Cerebellar cortex (tissue), 1 donor: ENCODE measurements around the gene IYD.

Source experiments
- DNase-seq: peaks from one replicate; pipeline ENCODE4 v3.0.0-alpha.2; 2015; ENCODE audit warnings: low spot score

IYD gene

GRCh38 chr6:150368762-150369161 lies at the start of gene IYD:
IYD (plus strand) TSS chr6:150369012; CDS start chr6:150369032, 20 bp downstream.
- DNase-seq: no peak

- DNase-seq: no peak
Measured at GRCh38 chr6:150319924-150320323, 48.9 kb upstream of the IYD start.

GRCh38 chr6:150320442-150320841 lies 48.4 kb upstream of the IYD start:
- DNase-seq: peak; percentile 23

GRCh38 chr6:150322466-150322871 lies 46.3 kb upstream of the IYD start:
- DNase-seq: no peak

- no peak for DNase-seq
Measured at GRCh38 chr6:150323205-150323604, 45.6 kb upstream of the IYD start.

- DNase-seq: no peak
Measured at GRCh38 chr6:150324044-150324443, 44.8 kb upstream of the IYD start.

- no peak for DNase-seq
Measured at GRCh38 chr6:150325066-150325772, 43.6 kb upstream of the IYD start.

GRCh38 chr6:150327117-150327774 lies 41.6 kb upstream of the IYD start:
- no peak for DNase-seq

GRCh38 chr6:150328744-150329405 lies 39.9 kb upstream of the IYD start:
- DNase-seq: no peak

GRCh38 chr6:150331344-150331743 lies 37.5 kb upstream of the IYD start:
- no peak for DNase-seq

GRCh38 chr6:150332939-150333584 lies 35.8 kb upstream of the IYD start:
- no peak for DNase-seq

- DNase-seq: no peak
Measured at GRCh38 chr6:150333585-150333941, 35.2 kb upstream of the IYD start.

GRCh38 chr6:150334790-150335783 lies 33.7 kb upstream of the IYD start:
- peak; percentile 69 for DNase-seq

GRCh38 chr6:150336299-150336698 lies 32.5 kb upstream of the IYD start:
- no peak for DNase-seq

GRCh38 chr6:150336708-150337107 lies 32.1 kb upstream of the IYD start:
- DNase-seq: no peak

- DNase-seq: no peak
Measured at GRCh38 chr6:150342126-150342525, 26.7 kb upstream of the IYD start.

GRCh38 chr6:150343434-150343833 lies 25.4 kb upstream of the IYD start:
- no peak for DNase-seq

- no peak for DNase-seq
Measured at GRCh38 chr6:150345781-150346180, 23.0 kb upstream of the IYD start.

- DNase-seq: no peak
Measured at GRCh38 chr6:150346346-150346745, 22.5 kb upstream of the IYD start.

- no peak for DNase-seq
Measured at GRCh38 chr6:150347845-150348244, 21.0 kb upstream of the IYD start.

- no peak for DNase-seq
Measured at GRCh38 chr6:150349546-150349945, 19.3 kb upstream of the IYD start.
